Keratinocyte (primary cell): Measurements from ENCODE around the gene OR2V2. TPM values are rescaled to one million over a fixed set of nuclear protein-coding genes. Genes with fewer than 3 reads are reported as not detected.
A peak's percentile ranks its signal among the peaks of the same experiment; 100 is the strongest.
"Not testable (repeated sequence)": the region's sequence is repeated elsewhere in the genome, so short reads cannot be mapped to it uniquely, and the experiment has no call there.

Experiments used
- DNase-seq: peaks from one replicate; pipeline ENCODE4 v3.0.0-alpha.2; 2011; ENCODE audit warnings: low read depth, missing footprints, low spot score
- FAIRE-seq: peaks from 2 replicates; lab custom pipeline; 2011; peaks lifted over from hg19 to GRCh38; lab: Jason Lieb, UNC
- H2AFZ ChIP-seq: 2 replicates; pipeline ENCODE4 v1.6.0; 2012; ENCODE audit warnings: low read length, control low read depth, inconsistent platforms; ENCODE audit not compliant: control insufficient read depth
- H3K27ac ChIP-seq: 2 replicates; pipeline ENCODE4 v1.5.1; 2011; ENCODE audit warnings: low read length; ENCODE audit not compliant: control insufficient read depth, insufficient read depth
- H3K27me3 ChIP-seq: 3 replicates; pipeline ENCODE4 v1.6.0; 2011; ENCODE audit warnings: low read length; ENCODE audit not compliant: control insufficient read depth, insufficient read depth; ENCODE audit errors: extremely low read depth
- H3K36me3 ChIP-seq, 2 experiments: 2 replicates in 1 of 2; 3 replicates in 1 of 2; pipeline ENCODE4 v1.5.1; 2011; ENCODE audit warnings: low read length in 2 of 2, mild to moderate bottlenecking in 1 of 2; ENCODE audit not compliant: control insufficient read depth in 2 of 2, insufficient read depth in 2 of 2; ENCODE audit errors: extremely low read depth in 1 of 2
- H3K4me1 ChIP-seq: 3 replicates; pipeline ENCODE4 v1.5.1; 2011; ENCODE audit warnings: low read length; ENCODE audit not compliant: control insufficient read depth, insufficient read depth; ENCODE audit errors: extremely low read depth
- H3K4me2 ChIP-seq: 3 replicates; pipeline ENCODE4 v1.6.0; 2011; ENCODE audit warnings: low read depth, low read length; ENCODE audit not compliant: control insufficient read depth, insufficient read depth; ENCODE audit errors: extremely low read depth
- H3K4me3 ChIP-seq, 3 experiments: fragments of 200-600 bp in 1 of 3; sonication (generic) in 1 of 3; 2 replicates in 2 of 3; 3 replicates in 1 of 3; pipeline ENCODE4 v1.5.1; 2011 to 2016; ENCODE audit warnings: low read length in 3 of 3, mild to moderate bottlenecking in 3 of 3, control low read depth in 2 of 3, inconsistent platforms in 1 of 3, low read depth in 1 of 3, mixed read lengths in 1 of 3, mixed run types in 1 of 3, moderate library complexity in 1 of 3; ENCODE audit not compliant: control insufficient read depth in 2 of 3, insufficient read depth in 2 of 3; ENCODE audit errors: extremely low read depth in 1 of 3
- H3K79me2 ChIP-seq: 2 replicates; pipeline ENCODE4 v1.6.0; 2012; ENCODE audit warnings: low read length; ENCODE audit not compliant: control insufficient read depth, insufficient read depth
- H3K9ac ChIP-seq: 3 replicates; pipeline ENCODE4 v1.6.0; 2011; ENCODE audit warnings: low read length; ENCODE audit not compliant: control insufficient read depth, insufficient read depth; ENCODE audit errors: extremely low read depth
- H3K9me1 ChIP-seq: 3 replicates; pipeline ENCODE4 v1.6.0; 2011; ENCODE audit warnings: low read length; ENCODE audit not compliant: control insufficient read depth, insufficient read depth; ENCODE audit errors: extremely low read depth
- H3K9me3 ChIP-seq: 2 replicates; pipeline ENCODE4 v1.5.1; 2012; ENCODE audit warnings: low read depth, low read length; ENCODE audit not compliant: control insufficient read depth
- H4K20me1 ChIP-seq: 3 replicates; pipeline ENCODE4 v1.6.0; 2011; ENCODE audit warnings: low read length; ENCODE audit not compliant: control insufficient read depth, insufficient read depth; ENCODE audit errors: extremely low read depth
- dilution Hi-C: fragments of 300-500 bp; cut with MboI; formaldehyde crosslinking; loops from one replicate; pipeline ENCODE4 v1.7.0; 2020; ENCODE audit warnings: low sequenced_read_pairs; ENCODE audit not compliant: extremely low pct_ligation_motif_present
- polyA minus RNA-seq, 3 experiments: library from RNA; depleted of rRNA, polyadenylated mRNA; stranded (reverse); fragments of >200 nt; gene quantifications; 1 replicate in 1 of 3; 2 replicates in 1 of 3; 3 replicates in 1 of 3; pipeline ENCODE4 v1.2.3, GENCODE V29; 2011
- polyA plus RNA-seq, 5 experiments: library from polyadenylated mRNA; depleted of rRNA in 3 of 5; stranded (reverse) in 3 of 5; stranded (forward) in 1 of 5; unstranded in 1 of 5; fragments of >200 nt; gene quantifications; 1 replicate in 1 of 5; 2 replicates in 3 of 5; 3 replicates in 1 of 5; pipeline versions ENCODE4 v1.2.1 to v1.2.3, GENCODE V29; 2011 to 2012; ENCODE audit warnings: missing spikeins in 2 of 5, low read depth in 1 of 5, low replicate concordance in 1 of 5

Gene OR2V2
- polyA plus RNA-seq (not detected in 3 replicates), polyA minus RNA-seq (not detected in 3 replicates)
- polyA plus RNA-seq (2011; ENCODE audit: low read depth) = not detected
- polyA plus RNA-seq (2011; cell fraction: cytosol; rRNA removed) = not detected in 2 replicates
- not detected in 2 replicates for polyA plus RNA-seq (2011; cell fraction: nucleus; rRNA removed)
- not detected in 2 replicates for polyA plus RNA-seq (2012; ENCODE audit: low replicate concordance)
- not detected for polyA minus RNA-seq (2011; cell fraction: cytosol; rRNA and poly(A)+ RNA removed)
- not detected in 2 replicates for polyA minus RNA-seq (2011; cell fraction: nucleus; rRNA and poly(A)+ RNA removed)

GRCh38 chr5:181146927-181147636 is at the start of gene OR2V2:
OR2V2 (plus strand) TSS chr5:181147586; CDS start chr5:181154943, 7,357 bp downstream.
- FAIRE-seq, H3K79me2 ChIP-seq, H3K4me2 ChIP-seq, H3K9ac ChIP-seq, H3K27me3 ChIP-seq, dilution Hi-C loops, H2AFZ ChIP-seq, DNase-seq, H3K27ac ChIP-seq, H3K4me3 ChIP-seq, H3K36me3 ChIP-seq, H3K9me1 ChIP-seq, H3K9me3 ChIP-seq, H4K20me1 ChIP-seq: not testable (repeated sequence)
- H3K4me1 ChIP-seq = peaks cover 12% of the 10 kb centered on the region

GRCh38 chr5:181097759-181098491 is 49.5 kb upstream of the OR2V2 start:
- H3K27me3 ChIP-seq, FAIRE-seq, H3K9ac ChIP-seq, dilution Hi-C loops, H2AFZ ChIP-seq, H3K36me3 ChIP-seq, H3K4me1 ChIP-seq, H3K9me3 ChIP-seq, H3K27ac ChIP-seq, DNase-seq, H3K9me1 ChIP-seq, H3K4me2 ChIP-seq, H3K79me2 ChIP-seq, H4K20me1 ChIP-seq: not testable (repeated sequence)
- H3K4me3 ChIP-seq = peak overlapping the region in 1 of 3 experiments; percentile 14
